ENCODE results near the gene FCN3. TPM values are rescaled to one million over a fixed set of nuclear protein-coding genes. Genes with fewer than 3 reads are reported as not detected.
A peak's percentile ranks its signal among the peaks of the same experiment; 100 is the strongest.

FCN3 gene
- total RNA-seq, 1 experiment from 2014 or later = 0.22 TPM

- no CpG with 5 or more reads among the region's 13 CpGs for whole genome bisulfite sequencing (ENCODE audit: extremely low coverage, insufficient read length, low lambda C conversion rate)
- H3K27ac Mint-ChIP-seq = peak overlapping the region; percentile 83 to 96 (median 93); a peak in 5 of 7 replicates
- Histone ChIP-seq H4K8ac (replicated peaks; ENCODE audit: insufficient read length, low read depth, low read length) (no peak overlapping the region), H3T11ph (ENCODE audit: low read length) (no peak overlapping the region), H2BK5ac (ENCODE audit: insufficient read length, low read length) (no peak overlapping the region), H4K91ac (ENCODE audit: insufficient read length, low read depth, low read length) (no peak overlapping the region), H2BK15ac (ENCODE audit: low read depth, low read length) (no peak overlapping the region), H3K27me3 (ENCODE audit: insufficient read depth, low read length) (no peaks in the 10 kb centered on the region), H3K18ac (ENCODE audit: insufficient read length, low read depth, low read length) (peak overlapping the region; percentile 41), H3K79me1 (ENCODE audit: insufficient read depth, low read depth, low read length, poor library complexity, severe bottlenecking) (no peaks in the 10 kb centered on the region), H2BK20ac (ENCODE audit: low read depth, low read length, poor library complexity, severe bottlenecking) (no peak overlapping the region), H4K5ac (ENCODE audit: insufficient read length, low read depth, low read length) (no peak overlapping the region), H3K9me3 (ENCODE audit: control insufficient read depth, low read depth, low read length) (no peaks in the 10 kb centered on the region), H3K4me1 (ENCODE audit: insufficient read depth, low read length) (peaks cover 2% of the 10 kb centered on the region), H2AK5ac (ENCODE audit: insufficient read length, low read length) (no peak overlapping the region), H2BK120ac (ENCODE audit: low read depth, low read length, poor library complexity, severe bottlenecking) (no peak overlapping the region), H3K27ac (ENCODE audit: insufficient read length, low read depth, low read length) (no peak overlapping the region), H3K79me2 (ENCODE audit: insufficient read depth, low read length) (no peaks in the 10 kb centered on the region), H3K4ac (ENCODE audit: low read depth, low read length) (no peak overlapping the region), H2AFZ (ENCODE audit: low read length) (peak overlapping the region; percentile 53), H4K20me1 (ENCODE audit: control insufficient read depth, insufficient read depth, insufficient read length) (no peaks in the 10 kb centered on the region), H2BK12ac (ENCODE audit: insufficient read length, low read depth, low read length) (no peak overlapping the region), H3K9ac (ENCODE audit: extremely low read depth, insufficient read length, low read length) (no peak overlapping the region), H3K14ac (ENCODE audit: insufficient read depth, low read length) (no peak overlapping the region; the same call in 1 of the 2 replicates), H3K23me2 (ENCODE audit: insufficient read length, low read depth, low read length, poor library complexity, severe bottlenecking) (peaks cover 4% of the 10 kb centered on the region), H3K56ac (ENCODE audit: insufficient read length, low read depth, low read length) (no peak overlapping the region), H3K4me2 (ENCODE audit: insufficient read depth, insufficient read length, low read length) (peak overlapping the region; percentile 81), H3K23ac (ENCODE audit: insufficient read length, low read depth, low read length) (no peak overlapping the region)
- H3K36me3 Mint-ChIP-seq (ENCODE audit: insufficient read depth in 1 of 3, low read depth in 3 of 3) = peaks cover 0 to 4% (median 3%) of the 10 kb centered on the region in 3 experiments; a peak in 2 of 7 replicates
- no peaks in the 10 kb centered on the region; a peak in 3 of 5 replicates for H3K9me3 Mint-ChIP-seq
- peak overlapping the region; percentile 84 to 92 for H3K4me3 Mint-ChIP-seq
- H3K27me3 Mint-ChIP-seq (ENCODE audit: low read depth) = peaks cover 2% of the 10 kb centered on the region
- DNase-seq = peak; percentile 86
- no peak for TF ChIP-seq CTCF (conservative IDR thresholded peaks at IDR 0.05)
- peaks cover 24 to 26% of the 10 kb centered on the region in 2 experiments for H3K4me1 Mint-ChIP-seq
Measured at GRCh38 chr1:27391511-27392095, 17.0 kb upstream of the FCN3 start.

Data from H9 (cell line).